Stimulated activated CD4-positive, alpha-beta T cell treated with anti-CD3 and anti-CD28 coated beads, Interleukin-12 subunit alpha, Interleukin-12 subunit beta, amount 100 ng/mL, for 4 hours (primary cell): ENCODE results near the gene HTRA3.

Source experiments
- DNase-seq: peaks from one replicate; pipeline ENCODE4 v3.0.0-alpha.2; 2020

The HTRA3 gene

GRCh38 chr4:8282742-8283141 is 13.2 kb downstream of the HTRA3 start:
- DNase-seq = no peak

GRCh38 chr4:8283161-8283560 is 13.6 kb downstream of the HTRA3 start:
- DNase-seq = no peak

GRCh38 chr4:8283631-8284121 is 14.1 kb downstream of the HTRA3 start:
- DNase-seq = no peak

GRCh38 chr4:8284391-8284790 is 14.8 kb downstream of the HTRA3 start:
- DNase-seq = no peak

- no peak for DNase-seq
These were observed 15.8 kb downstream of the HTRA3 start for GRCh38 chr4:8285143-8285975.

- DNase-seq = no peak
These were observed 16.6 kb downstream of the HTRA3 start for GRCh38 chr4:8285976-8286718.

- no peak for DNase-seq
These were observed 17.3 kb downstream of the HTRA3 start for GRCh38 chr4:8286719-8287342.

- no peak for DNase-seq
These were observed 18.1 kb downstream of the HTRA3 start for GRCh38 chr4:8287343-8288280.

GRCh38 chr4:8289151-8289750 is 19.7 kb downstream of the HTRA3 start:
- no peak for DNase-seq

GRCh38 chr4:8289956-8290700 is 20.6 kb downstream of the HTRA3 start:
- DNase-seq = no peak

- DNase-seq = no peak
These were observed 21.1 kb downstream of the HTRA3 start for GRCh38 chr4:8290701-8290970.

GRCh38 chr4:8291036-8291682 is 21.6 kb downstream of the HTRA3 start:
- DNase-seq = no peak

- no peak for DNase-seq
These were observed 22.3 kb downstream of the HTRA3 start for GRCh38 chr4:8291701-8292477.

- DNase-seq = no peak
These were observed 23.0 kb downstream of the HTRA3 start for GRCh38 chr4:8292478-8293107.

GRCh38 chr4:8293131-8293975 is 23.8 kb downstream of the HTRA3 start:
- no peak for DNase-seq

- DNase-seq = no peak
These were observed 24.5 kb downstream of the HTRA3 start for GRCh38 chr4:8294036-8294435.

GRCh38 chr4:8294775-8295174 is 25.2 kb downstream of the HTRA3 start:
- no peak for DNase-seq

GRCh38 chr4:8295471-8295870 is 25.9 kb downstream of the HTRA3 start:
- DNase-seq = no peak

GRCh38 chr4:8296491-8296890 is 26.9 kb downstream of the HTRA3 start:
- no peak for DNase-seq
